ENCODE measurements around the gene ADCY9.

ADCY9 gene

DNA sequence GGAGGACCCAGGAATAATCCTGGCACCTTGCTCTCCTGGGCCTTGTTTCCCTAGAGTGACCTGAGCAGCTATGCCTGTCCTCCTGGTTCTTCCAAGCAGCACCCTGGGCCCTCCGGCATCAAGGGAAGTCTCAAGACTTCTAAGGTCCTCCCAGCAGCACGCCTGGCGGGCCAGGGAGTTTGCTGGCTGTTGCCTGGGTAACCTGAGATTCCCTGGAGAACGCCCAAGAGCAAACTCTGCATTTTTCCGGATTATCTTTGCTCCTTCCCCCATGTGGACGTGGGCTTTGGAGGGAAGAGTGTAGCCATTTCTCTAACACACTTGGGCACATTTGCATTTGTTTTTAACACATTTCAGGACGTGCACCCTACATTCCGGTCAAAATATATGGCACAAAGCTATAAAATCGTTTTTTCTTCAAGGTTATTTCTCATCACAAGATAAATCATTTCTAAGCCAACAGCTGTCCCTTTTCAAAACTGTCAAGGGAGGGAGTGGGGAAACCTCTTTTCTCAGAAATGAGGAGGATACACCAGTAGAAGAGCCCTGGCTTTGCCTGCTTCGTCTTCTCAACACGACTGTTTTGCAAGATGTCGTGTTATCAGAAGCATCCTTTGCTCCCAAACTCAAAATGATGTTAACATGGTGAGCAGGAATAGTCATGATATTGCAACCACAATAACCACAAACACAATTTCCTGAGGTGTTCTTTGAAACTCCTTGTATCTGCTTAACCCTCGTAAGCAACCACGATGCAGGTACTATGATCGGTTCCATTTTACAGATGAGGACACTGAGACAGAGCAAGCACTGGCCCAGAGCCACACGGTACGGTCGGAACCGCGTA lies 116.5 kb downstream of the ADCY9 start:
- no peak for DNase-seq

DNA sequence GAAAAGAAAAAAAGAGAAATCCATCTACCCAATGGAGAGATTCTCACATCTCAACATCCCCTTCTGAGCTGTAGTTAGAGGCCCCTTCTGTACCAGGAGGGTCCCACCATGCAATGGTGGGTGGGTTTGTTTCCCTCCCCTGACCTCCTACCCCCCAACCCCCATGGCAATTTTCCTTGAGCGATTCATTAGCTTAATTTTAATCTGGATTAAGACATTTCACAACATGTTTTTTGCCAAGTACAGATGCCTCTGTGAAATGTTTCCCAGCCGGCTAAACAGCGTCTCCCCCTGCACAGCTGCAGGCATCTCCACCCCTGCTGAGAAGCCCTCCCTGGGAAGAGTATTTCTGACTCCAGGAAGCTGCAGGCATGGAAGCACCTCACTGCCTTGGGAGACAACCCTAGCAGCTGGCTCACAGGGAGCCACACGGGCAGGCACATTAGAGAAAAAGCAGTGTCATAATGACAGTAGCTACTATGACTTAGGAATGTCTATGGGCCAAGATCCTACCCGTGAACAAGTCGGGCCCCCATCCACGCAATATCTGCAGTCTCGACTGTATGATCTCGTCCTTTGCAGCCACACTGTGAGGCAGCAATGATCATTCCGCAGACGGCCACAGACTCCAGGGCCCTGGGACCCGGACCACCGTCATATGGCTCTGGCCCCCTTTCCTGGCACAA lies 117.3 kb downstream of the ADCY9 start:
- no peak for DNase-seq

- no peak for DNase-seq
Measured at GRCh38 chr16:3997231-3997841, 118.9 kb downstream of the ADCY9 start.

DNA sequence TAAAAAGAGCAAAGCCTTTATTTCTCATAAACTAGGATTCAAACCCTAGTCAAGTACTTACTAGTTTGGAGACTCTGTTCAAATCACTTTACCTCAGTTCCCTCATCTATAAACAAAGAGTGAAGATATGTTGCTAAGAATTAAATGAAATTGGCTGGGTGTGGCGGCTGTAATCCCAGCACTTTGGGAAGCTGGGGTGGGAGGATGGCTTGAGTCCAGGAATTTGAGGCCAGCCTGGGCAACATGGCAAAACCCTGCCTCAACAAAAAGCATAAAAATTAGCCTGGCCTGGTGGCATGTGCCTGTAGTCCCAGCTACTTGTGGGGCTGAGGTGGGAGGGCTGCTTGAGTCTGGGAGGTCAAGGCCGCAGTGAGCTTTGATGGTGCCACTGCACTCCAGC lies 121.2 kb downstream of the ADCY9 start:
- DNase-seq: no peak

- no peak for DNase-seq
Measured at GRCh38 chr16:3993052-3993785, 123.0 kb downstream of the ADCY9 start.

GRCh38 chr16:3992297-3993051 lies 123.8 kb downstream of the ADCY9 start:
- DNase-seq: no peak

- no peak for DNase-seq
Measured at GRCh38 chr16:3988824-3989223, 127.4 kb downstream of the ADCY9 start.

GRCh38 chr16:3988011-3988410 lies 128.2 kb downstream of the ADCY9 start:
- no peak for DNase-seq

DNA sequence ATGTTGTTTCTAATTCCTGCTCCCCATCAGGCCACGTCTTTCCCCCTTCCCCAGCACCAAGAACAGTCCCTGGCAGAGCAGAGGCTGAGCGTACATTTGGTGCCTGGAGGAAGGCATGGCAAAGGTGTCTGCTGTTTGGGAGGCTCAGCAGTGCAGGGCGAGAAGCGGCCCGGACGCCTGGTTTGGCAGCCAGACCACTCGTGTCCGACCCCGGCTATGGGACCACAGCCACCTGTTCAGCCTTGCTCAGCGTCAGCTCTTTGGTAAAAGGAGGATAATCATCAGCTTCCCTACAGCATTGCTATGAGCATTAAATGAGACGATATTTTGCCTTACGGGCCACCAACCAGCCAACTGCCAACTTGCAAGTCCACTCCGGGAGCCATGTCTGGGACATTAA lies 129.0 kb downstream of the ADCY9 start:
- DNase-seq: no peak

DNA sequence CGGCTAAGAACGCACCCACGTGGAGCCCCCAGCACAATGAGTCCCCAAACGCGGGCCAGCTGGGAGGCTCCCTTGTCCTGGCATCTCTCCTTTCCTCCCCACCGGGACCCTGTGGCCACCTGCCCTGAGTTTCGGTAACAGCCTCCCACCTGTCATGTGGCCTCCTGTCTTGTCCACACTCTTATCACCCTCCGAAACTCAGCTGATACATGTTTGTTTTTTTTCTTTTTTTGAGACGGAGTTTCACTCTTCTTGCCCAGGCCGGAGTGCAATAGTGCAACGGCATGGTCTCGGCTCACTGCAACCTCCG lies 130.1 kb downstream of the ADCY9 start:
- DNase-seq: no peak

- no peak for DNase-seq
Measured at GRCh38 chr16:3984111-3985060, 131.9 kb downstream of the ADCY9 start.

GRCh38 chr16:3983081-3983520 lies 133.1 kb downstream of the ADCY9 start:
- no peak for DNase-seq

DNA sequence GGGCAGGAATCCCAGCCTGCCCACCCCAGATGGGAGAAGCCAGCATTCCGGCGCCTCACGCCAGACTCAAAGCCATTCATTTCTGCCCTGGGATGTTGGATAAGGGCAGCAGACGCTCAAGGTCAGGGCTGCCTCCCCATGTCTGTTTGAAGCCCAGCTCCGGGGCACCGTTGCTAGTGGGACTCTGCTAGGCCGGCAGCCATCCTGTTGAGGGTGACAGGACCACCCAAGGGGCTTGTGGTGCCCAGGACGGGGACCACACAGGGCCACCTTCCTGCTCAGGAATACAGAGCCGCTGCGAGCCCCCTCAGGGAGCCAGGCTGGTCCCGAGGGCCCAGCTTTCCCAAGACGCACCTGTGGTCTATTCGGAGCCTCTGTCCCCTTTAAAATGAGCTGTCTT lies 134.0 kb downstream of the ADCY9 start:
- no peak for DNase-seq

- DNase-seq: no peak
Measured at GRCh38 chr16:3980253-3981111, 135.8 kb downstream of the ADCY9 start.

GRCh38 chr16:3979518-3979917 lies 136.7 kb downstream of the ADCY9 start:
- DNase-seq: no peak

DNA sequence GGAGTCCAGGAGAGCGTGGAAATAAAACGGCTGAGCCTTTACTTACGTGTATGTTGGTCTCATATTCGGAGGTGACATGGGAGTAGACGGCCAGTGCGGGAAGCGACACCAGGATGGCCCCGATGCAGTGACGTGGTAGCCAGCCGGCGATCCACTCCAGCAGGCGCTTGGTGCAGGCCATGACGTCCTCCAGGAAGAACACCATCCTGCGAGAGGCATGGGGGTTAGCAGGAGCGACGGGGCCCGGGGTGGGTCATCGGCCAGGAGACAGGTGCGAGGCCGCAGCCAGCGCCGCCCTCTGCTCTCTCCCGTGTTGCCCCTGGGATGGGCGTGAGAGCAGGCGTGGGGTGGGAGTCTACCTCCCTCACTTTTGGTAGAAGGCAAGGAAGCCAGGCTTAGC lies 137.2 kb downstream of the ADCY9 start:
- no peak for DNase-seq

GRCh38 chr16:3977376-3977775 lies 138.9 kb downstream of the ADCY9 start:
- DNase-seq: no peak

GRCh38 chr16:3974751-3975150 lies 141.5 kb downstream of the ADCY9 start:
- no peak for DNase-seq

DNA sequence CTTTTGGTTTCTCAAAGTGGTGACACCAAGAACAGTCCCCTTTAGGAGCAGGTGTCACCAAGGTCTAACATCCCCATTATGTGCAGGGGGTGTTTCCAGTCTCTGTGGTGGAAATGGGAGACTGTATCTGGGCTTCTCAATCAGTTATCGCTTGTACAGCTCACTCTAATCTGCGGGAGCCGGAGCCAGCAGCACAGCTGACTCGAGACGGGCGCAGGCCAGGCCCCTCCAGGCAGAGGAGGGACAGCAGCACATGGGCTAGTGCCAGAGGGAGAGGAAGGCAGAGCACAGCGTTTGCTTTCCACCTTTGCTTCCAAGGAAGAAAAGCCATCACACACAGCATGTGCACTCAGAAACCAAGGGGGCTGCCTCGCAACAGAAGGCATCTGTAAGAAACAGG lies 144.5 kb downstream of the ADCY9 start:
- no peak for DNase-seq

GRCh38 chr16:3971261-3971660 lies 145.0 kb downstream of the ADCY9 start:
- DNase-seq: no peak
